HCT116 (cell line): Measurements from ENCODE around the gene GSDMA. TPM values are rescaled to one million over a fixed set of nuclear protein-coding genes. Genes with fewer than 3 reads are reported as not detected.

Source experiments
- ATAC-seq: fragments of 200-7000 bp; cut with Tn5 transposase; 2 replicates; pipeline ENCODE4 v1.9.1; 2020; ENCODE audit warnings: mild to moderate bottlenecking, moderate library complexity
- BruUV-seq: library from RNA; stranded (reverse); fragments of 400-500 nt; replicated peaks from 2 replicates; lab custom pipeline; 2021; lab: Mats Ljungman, UMichigan
- CTCF ChIA-PET: fragments of 300-600 bp; sonication (Branson Sonifier 250); formaldehyde crosslinking; loops from one replicate; lab custom pipeline; 2021; ENCODE audit warnings: antibody characterized with exemption; lab: Charles Lee
- POLR2A ChIA-PET: fragments of 300-600, 350-600 bp; sonication (Branson Sonifier 250); formaldehyde crosslinking; loops from one replicate; lab custom pipeline; 2021; ENCODE audit warnings: antibody characterized with exemption; lab: Charles Lee
- RAD21 ChIA-PET, 2 experiments: fragments of 300-600 bp; sonication (Branson Sonifier 250); formaldehyde crosslinking; loops; one replicate each; lab custom pipeline; 2023; ENCODE audit warnings: low total read pairs in 2 of 2; ENCODE audit not compliant: uncharacterized antibody in 2 of 2, unreplicated experiment in 2 of 2, low non-redundant PET in 1 of 2; lab: Charles Lee
- DNase-seq: peaks from one replicate; pipeline ENCODE4 v3.0.0-alpha.2; 2010; ENCODE audit warnings: low read depth, low spot score
- H2AFZ ChIP-seq: fragments of 200-600 bp; shearing (Covaris generic), sonication (generic); 2 replicates; pipeline ENCODE4 v1.6.1; 2017; ENCODE audit warnings: low read depth, mixed run types, mixed read lengths, antibody characterized with exemption, low read length; ENCODE audit not compliant: poor library complexity, severe bottlenecking
- H3K27ac ChIP-seq: 2 replicates; pipeline ENCODE4 v1.5.1; 2012; ENCODE audit warnings: low read depth, low read length
- H3K27me3 ChIP-seq: fragments of 200-600 bp; sonication (generic); 2 replicates; pipeline ENCODE4 v1.6.1; 2016; ENCODE audit warnings: mixed run types, low read length, mixed read lengths; ENCODE audit not compliant: insufficient read depth
- H3K36me3 ChIP-seq, 2 experiments: fragments of 200-500 bp in 1 of 2; fragments of 200-600 bp in 1 of 2; sonication (Bioruptor generic) in 1 of 2; sonication (generic) in 1 of 2; 2 replicates each; pipeline versions ENCODE4 v1.5.1 to v1.6.1; 2014 to 2016; ENCODE audit warnings: low read length in 2 of 2, inconsistent platforms in 1 of 2, mixed read lengths in 1 of 2, mixed run types in 1 of 2; ENCODE audit not compliant: insufficient read depth in 2 of 2, control insufficient read depth in 1 of 2
- H3K4me1 ChIP-seq, 2 experiments: fragments of 200-600 bp in 1 of 2; sonication (generic) in 1 of 2; 2 replicates each; pipeline versions ENCODE4 v1.5.1 to v1.6.1; 2012 to 2017; ENCODE audit warnings: low read length in 2 of 2, inconsistent platforms in 1 of 2, mild to moderate bottlenecking in 1 of 2, mixed read lengths in 1 of 2, mixed run types in 1 of 2, moderate library complexity in 1 of 2; ENCODE audit not compliant: insufficient read depth in 2 of 2, control insufficient read depth in 1 of 2
- H3K4me2 ChIP-seq: fragments of 200-600 bp; sonication (generic); 2 replicates; pipeline ENCODE4 v1.6.1; 2017; ENCODE audit warnings: mixed run types, low read length, mixed read lengths
- H3K4me3 ChIP-seq, 2 experiments: fragments of 200-600 bp in 1 of 2; sonication (generic) in 1 of 2; replicated peaks in 1 of 2; 2 replicates each; pipeline ENCODE4 v1.5.1; 2011 to 2016; ENCODE audit warnings: low read length in 2 of 2, control low read depth in 1 of 2, low read depth in 1 of 2, mild to moderate bottlenecking in 1 of 2, mixed read lengths in 1 of 2, mixed run types in 1 of 2
- H3K79me2 ChIP-seq: fragments of 200-600 bp; sonication (generic); 2 replicates; pipeline ENCODE4 v1.6.1; 2017; ENCODE audit warnings: mild to moderate bottlenecking, mixed run types, low read length, moderate library complexity, mixed read lengths; ENCODE audit not compliant: insufficient read depth
- H3K9ac ChIP-seq: fragments of 200-600 bp; sonication (generic); 2 replicates; pipeline ENCODE4 v1.6.1; 2016; ENCODE audit warnings: low read length, mixed read lengths
- H3K9me2 ChIP-seq: fragments of 200-600 bp; sonication (generic), shearing (Covaris generic); 2 replicates; pipeline ENCODE4 v1.6.1; 2017; ENCODE audit warnings: mixed run types, mild to moderate bottlenecking, moderate library complexity; ENCODE audit not compliant: insufficient read depth
- H3K9me3 ChIP-seq, 2 experiments: fragments of 200-500 bp in 1 of 2; fragments of 200-600 bp in 1 of 2; sonication (Bioruptor generic) in 1 of 2; sonication (generic) in 1 of 2; 2 replicates each; pipeline ENCODE4 v1.6.1; 2014 to 2017; ENCODE audit warnings: low read length in 2 of 2, mixed read lengths in 2 of 2, inconsistent platforms in 1 of 2, low read depth in 1 of 2, mild to moderate bottlenecking in 1 of 2, mixed run types in 1 of 2, moderate library complexity in 1 of 2; ENCODE audit not compliant: control insufficient read depth in 1 of 2, insufficient read depth in 1 of 2
- H4K20me1 ChIP-seq: fragments of 200-600 bp; sonication (generic), shearing (Covaris generic); 2 replicates; pipeline ENCODE4 v1.6.1; 2017; ENCODE audit warnings: mixed run types, mild to moderate bottlenecking, moderate library complexity; ENCODE audit not compliant: insufficient read depth
- CBX3 ChIP-seq: IDR thresholded peaks from 2 replicates; pipeline ENCODE4 v1.6.1; 2012; ENCODE audit warnings: low read depth
- CEBPB ChIP-seq: IDR thresholded peaks from 2 replicates; pipeline ENCODE4 v1.6.1; 2012; ENCODE audit warnings: low read depth
- ELF1 ChIP-seq: IDR thresholded peaks from 2 replicates; pipeline ENCODE4 v1.6.1; 2012; ENCODE audit warnings: low read depth, borderline replicate concordance
- EZH2 ChIP-seq: fragments of 200-600 bp; sonication (generic); IDR thresholded peaks from 2 replicates; pipeline ENCODE4 v1.6.1; 2017; ENCODE audit warnings: antibody characterized with exemption, mixed run types
- EZH2phosphoT487 ChIP-seq: fragments of 200-600 bp; IDR thresholded peaks from 2 replicates; pipeline ENCODE4 v1.6.1; 2018; ENCODE audit warnings: antibody characterized with exemption, borderline replicate concordance
- JUND ChIP-seq: IDR thresholded peaks from 2 replicates; pipeline ENCODE4 v1.6.1; 2012
- MAX ChIP-seq: IDR thresholded peaks from 2 replicates; pipeline ENCODE4 v1.6.1; 2012
- POLR2A ChIP-seq: IDR thresholded peaks from 2 replicates; pipeline ENCODE4 v1.7.0; 2011; ENCODE audit warnings: borderline replicate concordance; ENCODE audit not compliant: insufficient read depth, insufficient read length; ENCODE audit errors: extremely low read depth
- POLR2AphosphoS5 ChIP-seq: IDR thresholded peaks from 2 replicates; pipeline ENCODE4 v1.6.1; 2011; ENCODE audit warnings: mild to moderate bottlenecking, low read depth, low read length, moderate library complexity
- RAD21 ChIP-seq: IDR thresholded peaks from 2 replicates; pipeline ENCODE4 v1.6.1; 2012; ENCODE audit warnings: low read depth, mild to moderate bottlenecking
- SP1 ChIP-seq: IDR thresholded peaks from 2 replicates; pipeline ENCODE4 v1.6.1; 2012; ENCODE audit warnings: low read depth
- SRF ChIP-seq: IDR thresholded peaks from 2 replicates; pipeline ENCODE4 v1.6.1; 2012; ENCODE audit warnings: low read depth
- ZBTB33 ChIP-seq: IDR thresholded peaks from 2 replicates; pipeline ENCODE4 v1.6.1; 2011; ENCODE audit warnings: mild to moderate bottlenecking, low read length, moderate library complexity; ENCODE audit not compliant: insufficient replicate concordance; ENCODE audit errors: extremely low read depth
- ZFX ChIP-seq: fragments of 450-650 bp; IDR thresholded peaks from 2 replicates; pipeline ENCODE4 v1.6.1; 2017
- ZNF274 ChIP-seq: fragments of 200-500 bp; sonication (Bioruptor generic); IDR thresholded peaks from 2 replicates; pipeline ENCODE4 v1.6.1; 2014; ENCODE audit warnings: mild to moderate bottlenecking, low read depth, low read length, inconsistent platforms
- intact Hi-C: fragments of 100-400 bp; cut with micrococcal nuclease; formaldehyde crosslinking; loops from 2 replicates; pipeline ENCODE4 v1.10.0; 2022
- total RNA-seq: library from RNA; stranded (reverse); gene quantifications from one replicate; pipeline ENCODE4 v1.2.1, GENCODE V29; 2021; ENCODE audit not compliant: unreplicated experiment

GSDMA gene
- total RNA-seq, 1 experiment from 2014 or later = not detected

DNA sequence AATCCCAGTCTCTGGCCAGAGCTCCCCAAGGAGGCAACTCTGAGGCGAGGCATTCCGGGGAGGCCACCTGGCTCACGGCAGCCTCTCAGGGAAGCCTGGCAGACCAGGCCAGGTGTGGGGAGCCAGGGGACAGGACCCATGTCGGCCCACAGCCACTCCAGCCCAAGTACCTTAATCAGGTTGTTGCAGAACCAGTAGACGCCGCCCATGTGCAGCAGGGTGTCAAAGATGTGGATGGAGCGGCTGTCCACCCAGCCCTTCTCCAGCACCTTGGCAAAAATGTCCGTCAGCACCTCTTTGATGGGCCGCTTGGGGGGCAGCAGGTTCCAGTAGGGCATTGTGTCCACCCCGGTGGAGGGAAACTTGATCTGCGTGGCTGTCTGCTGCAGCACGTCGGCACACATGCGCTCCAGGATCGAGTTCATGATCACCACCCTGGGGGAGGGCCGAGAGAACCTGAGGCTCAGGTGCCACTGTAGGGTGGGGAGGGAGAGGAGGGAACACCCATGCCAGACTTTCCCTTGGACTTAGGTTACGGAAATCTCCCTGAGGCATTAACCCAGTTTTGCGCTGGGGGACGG lies 60.2 kb downstream of the GSDMA start:
- BruUV-seq = no TSS peak
- no peak for DNase-seq
- ChIA-PET POLR2A (no interaction called here), RAD21 (no interaction called here), CTCF (no interaction called here)
- Histone ChIP-seq H3K4me2 (no peak overlapping the region), H3K9ac (no peak overlapping the region), H4K20me1 (no peaks in the 10 kb centered on the region), H2AFZ (no peak overlapping the region), H3K9me3 (no peaks in the 10 kb centered on the region), H3K9me2 (no peaks in the 10 kb centered on the region), H3K4me3 (no peak overlapping the region), H3K27ac (no peak overlapping the region), H3K27me3 (no peaks in the 10 kb centered on the region), H3K4me1 (peaks cover 2 to 22% of the 10 kb centered on the region in 2 experiments; a peak in 2 of 4 replicates), H3K79me2 (no peaks in the 10 kb centered on the region), H3K36me3 (peaks cover 13 to 44% of the 10 kb centered on the region in 2 experiments; a peak in 3 of 4 replicates)
- no peak for ATAC-seq
- no peak for TF ChIP-seq CBX3
- TF ChIP-seq EZH2phosphoT487 = no peak
- TF ChIP-seq ELF1 = no peak
- no peak for TF ChIP-seq SP1
- TF ChIP-seq MAX = no peak
- no peak for TF ChIP-seq SRF
- no peak for TF ChIP-seq POLR2A
- no peak for TF ChIP-seq EZH2
- intact Hi-C loops = no loop called here

DNA sequence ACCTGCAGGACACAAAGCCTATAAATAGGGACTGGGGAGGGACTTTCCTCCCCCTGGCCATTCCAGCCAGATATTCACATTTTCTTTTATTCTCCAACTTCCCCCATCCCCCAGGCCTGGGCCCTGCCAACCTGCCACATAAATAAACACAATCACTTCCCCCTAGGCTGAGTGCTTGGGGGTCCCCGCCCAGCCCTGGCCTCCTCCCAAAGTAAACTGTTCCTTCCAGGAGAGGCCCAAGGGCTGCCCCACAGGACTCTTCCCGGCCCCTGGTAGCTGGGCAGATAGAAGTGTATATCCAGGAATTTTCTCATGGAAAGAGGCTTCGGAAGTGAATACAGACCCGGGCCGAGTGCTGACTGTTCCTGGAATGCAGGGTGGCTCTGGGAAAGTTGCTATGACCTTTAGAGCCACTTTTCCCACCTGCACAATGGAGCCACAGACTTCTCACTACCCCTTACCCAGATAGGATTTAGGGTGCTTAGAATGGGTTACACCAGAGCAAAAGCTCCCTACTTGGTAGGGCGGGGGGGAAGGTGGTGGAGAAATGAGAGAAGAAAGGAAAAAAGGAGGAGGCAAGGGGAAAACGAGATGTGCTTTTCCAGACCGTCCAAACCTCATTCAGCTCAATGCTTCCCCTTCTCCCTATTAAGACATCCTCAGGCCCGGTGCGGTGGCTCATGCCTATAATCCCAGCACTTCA lies 60.9 kb downstream of the GSDMA start:
- intact Hi-C loops = no loop called here
- CTCF ChIA-PET = no interaction called here
- POLR2A ChIA-PET = interaction anchor here (1.3 kb wide), 1 partner anchor 82 kb away, joined by 3 read pairs; no protein-coding TSS in a partner anchor
- Histone ChIP-seq H3K4me2 (no peak overlapping the region), H3K36me3 (peaks cover 14 to 44% of the 10 kb centered on the region in 2 experiments; a peak in 3 of 4 replicates), H3K4me1 (peaks cover 2 to 22% of the 10 kb centered on the region in 2 experiments; a peak in 2 of 4 replicates), H3K9ac (no peak overlapping the region), H3K9me3 (no peaks in the 10 kb centered on the region), H2AFZ (no peak overlapping the region), H3K27me3 (no peaks in the 10 kb centered on the region), H3K79me2 (no peaks in the 10 kb centered on the region), H4K20me1 (no peaks in the 10 kb centered on the region), H3K9me2 (no peaks in the 10 kb centered on the region), H3K27ac (no peak overlapping the region), H3K4me3 (no peak overlapping the region)
- DNase-seq (no peak), ATAC-seq (no peak)
- RAD21 ChIA-PET = no interaction called here
- no TSS peak for BruUV-seq
- TF ChIP-seq ZNF274 (no peak), POLR2AphosphoS5 (no peak), JUND (no peak), POLR2A (no peak), ZFX (no peak), EZH2phosphoT487 (no peak), CEBPB (no peak), ZBTB33 (no peak), RAD21 (no peak), MAX (no peak), EZH2 (no peak), SP1 (no peak)
